GM21367 (cell line): ENCODE data around the gene SLC27A2.

Experiments
- ATAC-seq: cut with Tn5 transposase; IDR thresholded peaks from one replicate; pipeline ENCODE4 v1.9.1; 2021; ENCODE audit not compliant: unreplicated experiment

Gene SLC27A2

GRCh38 chr15:50262533-50262932 lies 80.5 kb downstream of the SLC27A2 start:
- no peak for ATAC-seq

- ATAC-seq, result no peak
Measured at GRCh38 chr15:50265620-50266019, 83.6 kb downstream of the SLC27A2 start, which contains the start of gene HDC. Gene HDC, minus strand, starts transcription at chr15:50265726. Its CDS starts 103 bp downstream, at chr15:50265623.

- ATAC-seq, result no peak
Measured at GRCh38 chr15:50267577-50267976, 85.6 kb downstream of the SLC27A2 start.

- ATAC-seq, result no peak
Measured at GRCh38 chr15:50275091-50275490, 93.1 kb downstream of the SLC27A2 start.

GRCh38 chr15:50275908-50276307 lies 93.9 kb downstream of the SLC27A2 start:
- ATAC-seq, result no peak

- ATAC-seq, result no peak
Measured at GRCh38 chr15:50277370-50277769, 95.4 kb downstream of the SLC27A2 start.

- ATAC-seq, result no peak
Measured at GRCh38 chr15:50278496-50278895, 96.5 kb downstream of the SLC27A2 start.

GRCh38 chr15:50280271-50280670 lies 98.3 kb downstream of the SLC27A2 start:
- no peak for ATAC-seq

GRCh38 chr15:50281427-50281826 lies 99.4 kb downstream of the SLC27A2 start:
- ATAC-seq, result no peak
